Measurements from ENCODE around the gene ADAMTS17.

GRCh38 chr15:100097342-100098127 is 244.2 kb downstream of the ADAMTS17 start:
- TF ChIP-seq, protein P1, sequence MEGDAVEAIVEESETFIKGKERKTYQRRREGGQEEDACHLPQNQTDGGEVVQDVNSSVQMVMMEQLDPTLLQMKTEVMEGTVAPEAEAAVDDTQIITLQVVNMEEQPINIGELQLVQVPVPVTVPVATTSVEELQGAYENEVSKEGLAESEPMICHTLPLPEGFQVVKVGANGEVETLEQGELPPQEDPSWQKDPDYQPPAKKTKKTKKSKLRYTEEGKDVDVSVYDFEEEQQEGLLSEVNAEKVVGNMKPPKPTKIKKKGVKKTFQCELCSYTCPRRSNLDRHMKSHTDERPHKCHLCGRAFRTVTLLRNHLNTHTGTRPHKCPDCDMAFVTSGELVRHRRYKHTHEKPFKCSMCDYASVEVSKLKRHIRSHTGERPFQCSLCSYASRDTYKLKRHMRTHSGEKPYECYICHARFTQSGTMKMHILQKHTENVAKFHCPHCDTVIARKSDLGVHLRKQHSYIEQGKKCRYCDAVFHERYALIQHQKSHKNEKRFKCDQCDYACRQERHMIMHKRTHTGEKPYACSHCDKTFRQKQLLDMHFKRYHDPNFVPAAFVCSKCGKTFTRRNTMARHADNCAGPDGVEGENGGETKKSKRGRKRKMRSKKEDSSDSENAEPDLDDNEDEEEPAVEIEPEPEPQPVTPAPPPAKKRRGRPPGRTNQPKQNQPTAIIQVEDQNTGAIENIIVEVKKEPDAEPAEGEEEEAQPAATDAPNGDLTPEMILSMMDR (IDR thresholded peaks at IDR 0.05), result no peak
- TF ChIP-seq POLR2A (IDR thresholded peaks at IDR 0.05) (no peak), POLR2AphosphoS5 (IDR thresholded peaks at IDR 0.05) (no peak)
